ENCODE measurements around the gene PDS5B.
"Not testable (repeated sequence)": the region's sequence is repeated elsewhere in the genome, so short reads cannot be mapped to it uniquely, and the experiment has no call there.

Gene PDS5B

DNA sequence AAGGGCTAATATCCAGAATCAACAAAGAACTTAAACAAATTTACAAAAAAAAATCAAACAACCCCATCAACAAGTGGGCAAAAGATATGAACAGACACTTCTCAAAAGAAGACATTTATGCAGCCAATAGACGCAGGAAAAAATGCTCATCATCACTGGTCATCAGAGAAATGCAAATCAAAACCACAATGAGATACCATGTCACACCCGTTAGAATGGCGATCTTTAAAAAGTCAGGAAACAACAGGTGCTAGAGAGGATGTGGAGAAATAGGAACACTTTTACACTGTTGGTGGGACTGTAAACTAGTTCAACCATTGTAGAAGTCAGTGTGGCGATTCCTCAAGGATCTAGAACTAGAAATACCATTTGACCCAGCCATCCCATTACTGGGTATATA is 10.6 kb upstream of the PDS5B start:
- not testable (repeated sequence) for H3K36me3 ChIP-seq (ENCODE audit: control insufficient read depth, insufficient read depth, low read length); H3K9ac ChIP-seq (ENCODE audit: low read length); H3K27me3 ChIP-seq (ENCODE audit: control insufficient read depth, insufficient read depth, low read length)

DNA sequence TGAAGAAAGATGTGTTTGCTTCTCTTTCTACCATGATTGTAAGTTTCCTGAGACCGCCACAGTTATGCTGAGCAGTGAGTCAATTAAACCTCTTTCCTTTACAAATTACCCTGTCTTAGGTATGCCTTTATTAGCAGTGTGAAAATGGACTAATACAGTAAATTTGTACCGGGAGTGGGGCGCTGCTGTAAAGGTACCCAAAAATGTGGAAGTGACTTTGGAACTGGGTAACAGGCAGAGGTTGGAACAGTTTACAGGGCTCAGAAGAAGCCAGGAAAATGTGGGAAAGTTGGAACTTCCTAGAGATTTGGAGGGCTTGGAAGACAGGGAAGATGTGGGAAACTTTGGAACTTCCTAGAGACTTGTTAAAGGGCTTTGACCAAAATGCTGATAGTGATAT is 9.2 kb upstream of the PDS5B start:
- H3K27me3 ChIP-seq (ENCODE audit: control insufficient read depth, insufficient read depth, low read length) = no peaks in the 10 kb centered on the region
- no peaks in the 10 kb centered on the region for H3K36me3 ChIP-seq (ENCODE audit: control insufficient read depth, insufficient read depth, low read length)
- peaks cover 18% of the 10 kb centered on the region for H3K9me3 ChIP-seq (ENCODE audit: control insufficient read depth, insufficient read depth, low read depth, low read length)
- no peak overlapping the region for H3K9ac ChIP-seq (ENCODE audit: low read length)
- no peak overlapping the region for H3K4me3 ChIP-seq (ENCODE audit: low read depth, low read length)
- no peak overlapping the region for H3K27ac ChIP-seq (ENCODE audit: low read depth, low read length)
- no peaks in the 10 kb centered on the region for H3K4me1 ChIP-seq (ENCODE audit: control insufficient read depth, insufficient read depth, low read length)

More for the DNA sequence above, 10.6 kb upstream of the PDS5B start:
- H3K4me1 ChIP-seq (ENCODE audit: control insufficient read depth, insufficient read depth, low read length); H3K27ac ChIP-seq (ENCODE audit: low read depth, low read length); H3K4me3 ChIP-seq (ENCODE audit: low read depth, low read length): not testable (repeated sequence)
- H3K9me3 ChIP-seq (ENCODE audit: control insufficient read depth, insufficient read depth, low read depth, low read length) = peaks cover 18% of the 10 kb centered on the region

GRCh38 chr13:32581177-32581786 is 5.0 kb upstream of the PDS5B start:
- Histone ChIP-seq H3K9ac (ENCODE audit: low read length) (no peak overlapping the region), H3K4me1 (ENCODE audit: control insufficient read depth, insufficient read depth, low read length) (0 out of 2 replicates have a peak, but pooled peaks cover 4% of the 10 kb centered on the region), H3K27me3 (ENCODE audit: control insufficient read depth, insufficient read depth, low read length) (peaks cover 3% of the 10 kb centered on the region; the same call in 1 of the 2 replicates), H3K27ac (ENCODE audit: low read depth, low read length) (no peak overlapping the region), H3K4me3 (ENCODE audit: low read depth, low read length) (no peak overlapping the region), H3K36me3 (ENCODE audit: control insufficient read depth, insufficient read depth, low read length) (no peaks in the 10 kb centered on the region), H3K9me3 (ENCODE audit: control insufficient read depth, insufficient read depth, low read depth, low read length) (peaks cover 18% of the 10 kb centered on the region)

DNA sequence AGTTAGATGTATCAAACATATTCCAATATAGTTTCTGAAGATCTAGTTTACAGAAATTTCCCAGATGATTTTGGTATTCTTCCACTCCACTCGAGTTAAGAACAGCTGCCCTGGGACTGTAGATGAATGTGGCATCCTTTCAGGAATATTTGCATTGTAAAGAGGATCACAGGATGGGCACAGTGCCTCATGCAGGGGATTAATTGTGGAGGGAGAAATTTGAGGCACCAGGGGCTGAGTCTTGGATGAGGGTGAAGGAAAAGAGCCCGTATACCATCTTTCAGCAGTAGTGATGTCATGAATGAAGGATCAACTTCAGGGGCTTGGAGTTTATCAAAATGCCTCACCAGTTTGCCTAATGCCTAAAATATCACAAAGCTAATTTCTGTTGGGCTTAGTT is 4.0 kb upstream of the PDS5B start:
- H3K4me1 ChIP-seq (ENCODE audit: control insufficient read depth, insufficient read depth, low read length) = 0 out of 2 replicates have a peak, but pooled peaks cover 4% of the 10 kb centered on the region
- H3K36me3 ChIP-seq (ENCODE audit: control insufficient read depth, insufficient read depth, low read length) = no peaks in the 10 kb centered on the region
- no peak overlapping the region for H3K27ac ChIP-seq (ENCODE audit: low read depth, low read length)
- peaks cover 3% of the 10 kb centered on the region; the same call in 1 of the 2 replicates for H3K27me3 ChIP-seq (ENCODE audit: control insufficient read depth, insufficient read depth, low read length)
- peaks cover 12% of the 10 kb centered on the region for H3K9me3 ChIP-seq (ENCODE audit: control insufficient read depth, insufficient read depth, low read depth, low read length)
- no peak overlapping the region for H3K9ac ChIP-seq (ENCODE audit: low read length)
- H3K4me3 ChIP-seq (ENCODE audit: low read depth, low read length) = no peak overlapping the region

- no peak overlapping the region for H3K9ac ChIP-seq (ENCODE audit: low read length)
- H3K9me3 ChIP-seq (ENCODE audit: control insufficient read depth, insufficient read depth, low read depth, low read length) = peaks cover 6% of the 10 kb centered on the region
- H3K4me3 ChIP-seq (ENCODE audit: low read depth, low read length) = no peak overlapping the region
Observed at GRCh38 chr13:32582991-32583390, 3.3 kb upstream of the PDS5B start.

DNA sequence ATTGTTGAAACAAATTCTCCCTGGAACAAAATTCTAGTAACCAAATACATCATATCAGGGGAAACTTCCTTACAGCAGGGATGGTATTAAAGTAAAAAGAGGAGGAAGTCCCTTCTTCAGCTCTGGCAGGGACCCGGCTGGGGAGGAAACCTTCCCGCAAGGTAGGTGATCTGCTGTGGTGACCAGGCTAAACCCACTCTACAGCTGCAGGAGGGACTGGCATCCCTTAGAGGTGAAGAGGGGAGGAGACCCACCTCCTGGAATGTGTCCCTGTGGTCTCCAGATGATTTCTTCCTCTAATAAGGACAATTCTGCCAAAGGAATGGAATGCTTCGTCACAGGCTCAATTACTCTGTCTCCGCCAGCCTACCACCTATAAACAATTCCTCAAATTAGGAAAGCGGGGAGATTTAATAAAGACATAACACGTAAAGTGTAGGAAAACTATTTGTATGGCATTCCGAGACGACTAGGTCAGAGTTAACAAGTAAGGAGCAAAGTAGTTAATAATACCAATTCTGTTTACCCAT is 637 bp upstream of the PDS5B start:
- Histone ChIP-seq H3K9ac (ENCODE audit: low read length) (peak overlapping the region; percentile 41), H3K27ac (ENCODE audit: low read depth, low read length) (no peak overlapping the region), H3K36me3 (ENCODE audit: control insufficient read depth, insufficient read depth, low read length) (no peaks in the 10 kb centered on the region), H3K27me3 (ENCODE audit: control insufficient read depth, insufficient read depth, low read length) (peaks cover 3% of the 10 kb centered on the region; the same call in 1 of the 2 replicates), H3K4me3 (ENCODE audit: low read depth, low read length) (peak overlapping the region; percentile 79), H3K9me3 (ENCODE audit: control insufficient read depth, insufficient read depth, low read depth, low read length) (no peaks in the 10 kb centered on the region), H3K4me1 (ENCODE audit: control insufficient read depth, insufficient read depth, low read length) (peaks cover 21% of the 10 kb centered on the region)

More at GRCh38 chr13:32582991-32583390, 3.3 kb upstream of the PDS5B start:
- H3K27ac ChIP-seq (ENCODE audit: low read depth, low read length) = no peak overlapping the region
- no peaks in the 10 kb centered on the region for H3K36me3 ChIP-seq (ENCODE audit: control insufficient read depth, insufficient read depth, low read length)
- peaks cover 3% of the 10 kb centered on the region; the same call in 1 of the 2 replicates for H3K27me3 ChIP-seq (ENCODE audit: control insufficient read depth, insufficient read depth, low read length)
- 0 out of 2 replicates have a peak, but pooled peaks cover 4% of the 10 kb centered on the region for H3K4me1 ChIP-seq (ENCODE audit: control insufficient read depth, insufficient read depth, low read length)

DNA sequence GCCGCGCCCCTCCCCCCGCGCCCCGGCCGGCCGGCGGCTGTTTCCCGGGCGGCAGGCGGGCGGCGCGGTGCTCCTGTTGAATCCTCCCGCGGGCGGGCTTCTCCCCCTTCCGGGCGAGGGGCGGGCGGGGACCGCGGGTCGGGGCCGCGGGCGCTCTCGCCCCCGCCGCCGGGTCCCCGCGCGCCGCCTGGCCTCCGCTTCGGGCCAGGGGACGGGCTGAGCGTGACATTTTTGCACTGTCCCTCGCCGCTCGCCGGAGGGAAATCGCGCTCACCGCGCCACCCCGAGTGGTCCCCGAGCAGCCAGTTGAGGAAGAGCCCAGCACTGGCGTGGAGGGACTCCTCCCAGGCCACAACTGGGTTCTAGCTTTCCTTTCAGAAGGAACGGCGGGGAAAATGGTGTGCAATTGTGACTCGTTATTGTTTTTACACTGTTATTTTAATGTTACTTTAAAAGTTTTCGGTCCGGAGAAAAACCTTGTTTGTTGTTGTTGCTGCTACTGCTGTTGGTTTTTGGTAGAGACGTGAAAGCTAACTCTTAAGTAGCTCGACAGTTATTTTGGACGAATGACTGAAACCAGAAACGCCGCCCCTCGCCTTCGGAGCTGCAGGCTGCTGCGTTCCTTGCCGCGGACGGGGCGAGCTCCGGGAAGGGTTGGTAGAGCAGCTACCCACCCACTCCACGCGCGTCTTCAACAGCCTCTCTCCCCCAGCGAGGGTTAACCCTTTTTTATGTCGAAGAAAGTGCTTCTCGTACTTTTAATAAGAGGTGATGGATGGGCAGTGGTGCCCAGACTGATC is 959 bp downstream of the PDS5B start:
- Histone ChIP-seq H3K4me1 (ENCODE audit: control insufficient read depth, insufficient read depth, low read length) (peaks cover 21% of the 10 kb centered on the region), H3K4me3 (ENCODE audit: low read depth, low read length) (peak overlapping the region; percentile 90), H3K9ac (ENCODE audit: low read length) (peak overlapping the region; percentile 89), H3K27me3 (ENCODE audit: control insufficient read depth, insufficient read depth, low read length) (peaks cover 3% of the 10 kb centered on the region; the same call in 1 of the 2 replicates), H3K36me3 (ENCODE audit: control insufficient read depth, insufficient read depth, low read length) (no peaks in the 10 kb centered on the region), H3K27ac (ENCODE audit: low read depth, low read length) (no peak overlapping the region; the same call in 1 of the 2 replicates), H3K9me3 (ENCODE audit: control insufficient read depth, insufficient read depth, low read depth, low read length) (no peaks in the 10 kb centered on the region)

GRCh38 chr13:32587811-32588170 is 1.5 kb downstream of the PDS5B start:
- peaks cover 21% of the 10 kb centered on the region for H3K4me1 ChIP-seq (ENCODE audit: control insufficient read depth, insufficient read depth, low read length)
- no peak overlapping the region; the same call in 1 of the 2 replicates for H3K27ac ChIP-seq (ENCODE audit: low read depth, low read length)
- no peaks in the 10 kb centered on the region for H3K9me3 ChIP-seq (ENCODE audit: control insufficient read depth, insufficient read depth, low read depth, low read length)
- peaks cover 3% of the 10 kb centered on the region; the same call in 1 of the 2 replicates for H3K27me3 ChIP-seq (ENCODE audit: control insufficient read depth, insufficient read depth, low read length)
- peak overlapping the region; percentile 89 for H3K9ac ChIP-seq (ENCODE audit: low read length)
- peak overlapping the region; percentile 90 for H3K4me3 ChIP-seq (ENCODE audit: low read depth, low read length)
- H3K36me3 ChIP-seq (ENCODE audit: control insufficient read depth, insufficient read depth, low read length) = no peaks in the 10 kb centered on the region

DNA sequence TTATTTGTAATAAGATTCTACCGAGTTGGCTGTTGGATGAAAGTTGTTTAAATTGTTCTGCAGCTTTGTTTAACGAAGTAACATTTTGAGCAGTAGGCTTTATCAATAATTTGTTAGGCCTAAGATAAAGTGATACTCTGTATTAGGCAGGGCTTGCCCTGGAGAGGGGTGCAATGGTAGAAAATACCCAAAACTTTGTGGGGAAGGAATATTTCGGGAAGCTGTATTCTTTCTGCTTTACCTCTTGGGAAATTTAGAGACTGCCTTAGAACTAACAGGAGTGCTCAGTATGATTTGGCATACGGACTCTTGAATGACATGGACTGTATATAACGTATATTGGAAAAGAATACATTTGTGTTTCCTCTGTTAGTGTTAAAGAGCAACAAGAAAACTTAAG is 2.5 kb downstream of the PDS5B start:
- H3K4me3 ChIP-seq (ENCODE audit: low read depth, low read length) = peak overlapping the region; percentile 90
- no peak overlapping the region for H3K9ac ChIP-seq (ENCODE audit: low read length)
- no peaks in the 10 kb centered on the region for H3K36me3 ChIP-seq (ENCODE audit: control insufficient read depth, insufficient read depth, low read length)
- peaks cover 3% of the 10 kb centered on the region; the same call in 1 of the 2 replicates for H3K27me3 ChIP-seq (ENCODE audit: control insufficient read depth, insufficient read depth, low read length)
- H3K9me3 ChIP-seq (ENCODE audit: control insufficient read depth, insufficient read depth, low read depth, low read length) = no peaks in the 10 kb centered on the region
- H3K4me1 ChIP-seq (ENCODE audit: control insufficient read depth, insufficient read depth, low read length) = peaks cover 21% of the 10 kb centered on the region
- H3K27ac ChIP-seq (ENCODE audit: low read depth, low read length) = no peak overlapping the region

DNA sequence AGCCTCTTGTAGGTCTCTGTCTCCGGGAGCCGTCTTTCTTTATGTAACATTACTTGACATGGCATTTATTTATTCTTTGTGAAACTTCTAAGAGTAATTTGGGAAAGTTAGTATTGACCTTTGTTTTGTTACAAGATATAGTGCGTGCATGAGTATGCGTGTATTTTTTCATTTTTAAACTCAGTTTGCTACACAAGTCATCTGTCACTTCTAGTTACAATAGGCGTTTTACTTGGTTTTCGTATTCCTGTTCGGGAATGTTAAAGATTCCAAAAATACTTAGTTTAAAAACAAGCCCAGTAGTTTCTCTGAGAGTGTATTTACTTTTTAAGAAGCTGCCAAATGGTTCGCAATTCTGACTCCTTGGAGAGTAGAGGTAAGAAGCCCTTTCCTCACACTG is 3.2 kb downstream of the PDS5B start:
- Histone ChIP-seq H3K9me3 (ENCODE audit: control insufficient read depth, insufficient read depth, low read depth, low read length) (no peaks in the 10 kb centered on the region), H3K27me3 (ENCODE audit: control insufficient read depth, insufficient read depth, low read length) (peaks cover 3% of the 10 kb centered on the region; the same call in 1 of the 2 replicates), H3K36me3 (ENCODE audit: control insufficient read depth, insufficient read depth, low read length) (no peaks in the 10 kb centered on the region), H3K4me3 (ENCODE audit: low read depth, low read length) (no peak overlapping the region; the same call in 1 of the 2 replicates), H3K27ac (ENCODE audit: low read depth, low read length) (no peak overlapping the region), H3K4me1 (ENCODE audit: control insufficient read depth, insufficient read depth, low read length) (peaks cover 21% of the 10 kb centered on the region), H3K9ac (ENCODE audit: low read length) (no peak overlapping the region)

DNA sequence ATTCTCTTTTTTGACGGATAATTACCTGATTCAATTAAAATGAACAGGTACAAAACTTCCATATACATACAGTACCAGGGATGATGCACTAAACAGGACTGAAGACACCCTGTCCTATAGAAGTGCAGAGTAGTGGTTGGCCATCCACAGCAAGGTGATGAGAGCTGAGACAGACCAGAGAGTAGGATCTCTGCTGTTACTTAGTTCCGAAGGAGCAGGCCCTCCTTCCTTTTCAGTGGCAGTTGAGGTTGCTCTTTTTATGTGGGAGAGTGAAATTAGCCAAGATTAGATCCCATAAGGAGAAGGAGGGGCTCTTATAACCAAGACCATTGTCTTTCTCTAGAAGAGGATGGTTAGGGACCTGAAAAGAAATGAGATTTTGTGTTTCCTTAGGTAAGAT is 4.0 kb downstream of the PDS5B start:
- Histone ChIP-seq H3K4me1 (ENCODE audit: control insufficient read depth, insufficient read depth, low read length) (peaks cover 21% of the 10 kb centered on the region), H3K9ac (ENCODE audit: low read length) (no peak overlapping the region), H3K27me3 (ENCODE audit: control insufficient read depth, insufficient read depth, low read length) (peaks cover 2% of the 10 kb centered on the region; the same call in 1 of the 2 replicates), H3K27ac (ENCODE audit: low read depth, low read length) (no peak overlapping the region), H3K4me3 (ENCODE audit: low read depth, low read length) (no peak overlapping the region), H3K9me3 (ENCODE audit: control insufficient read depth, insufficient read depth, low read depth, low read length) (no peaks in the 10 kb centered on the region), H3K36me3 (ENCODE audit: control insufficient read depth, insufficient read depth, low read length) (no peaks in the 10 kb centered on the region)
